Stimulated activated CD8-positive, alpha-beta memory T cell treated with anti-CD3 and anti-CD28 coated beads, Interleukin-15, amount 100 ng/mL, for 1 hour (primary cell): ENCODE measurements around the gene NEGR1.

Source experiments
- DNase-seq: peaks from one replicate; pipeline ENCODE4 v3.0.0-alpha.2; 2020; ENCODE audit warnings: low read depth

The NEGR1 gene

GRCh38 chr1:71778940-71779339 lies 503.4 kb downstream of the NEGR1 start:
- DNase-seq, result no peak

GRCh38 chr1:71777094-71777493 lies 505.2 kb downstream of the NEGR1 start:
- DNase-seq, result no peak

- no peak for DNase-seq
Observed at GRCh38 chr1:71774705-71775104, 507.6 kb downstream of the NEGR1 start.

GRCh38 chr1:71770121-71770520 lies 512.2 kb downstream of the NEGR1 start:
- DNase-seq, result no peak

GRCh38 chr1:71766748-71767147 lies 515.6 kb downstream of the NEGR1 start:
- DNase-seq, result no peak

GRCh38 chr1:71762514-71763255 lies 519.7 kb downstream of the NEGR1 start:
- DNase-seq, result no peak

- no peak for DNase-seq
Observed at GRCh38 chr1:71755441-71755840, 526.9 kb downstream of the NEGR1 start.

GRCh38 chr1:71753746-71754145 lies 528.6 kb downstream of the NEGR1 start:
- no peak for DNase-seq

GRCh38 chr1:71745326-71745725 lies 537.0 kb downstream of the NEGR1 start:
- no peak for DNase-seq

- no peak for DNase-seq
Observed at GRCh38 chr1:71743862-71744261, 538.5 kb downstream of the NEGR1 start.

GRCh38 chr1:71738910-71739309 lies 543.4 kb downstream of the NEGR1 start:
- no peak for DNase-seq

GRCh38 chr1:71738256-71738655 lies 544.1 kb downstream of the NEGR1 start:
- no peak for DNase-seq

- no peak for DNase-seq
Observed at GRCh38 chr1:71737768-71738167, 544.6 kb downstream of the NEGR1 start.

GRCh38 chr1:71733121-71733520 lies 549.2 kb downstream of the NEGR1 start:
- no peak for DNase-seq

- DNase-seq, result no peak
Observed at GRCh38 chr1:71721532-71721931, 560.8 kb downstream of the NEGR1 start.

- no peak for DNase-seq
Observed at GRCh38 chr1:71719330-71719729, 563.0 kb downstream of the NEGR1 start.

- no peak for DNase-seq
Observed at GRCh38 chr1:71717186-71717585, 565.2 kb downstream of the NEGR1 start.

GRCh38 chr1:71711456-71711855 lies 570.9 kb downstream of the NEGR1 start:
- DNase-seq, result no peak

GRCh38 chr1:71706029-71706671 lies 576.2 kb downstream of the NEGR1 start:
- DNase-seq, result no peak

- no peak for DNase-seq
Observed at GRCh38 chr1:71698186-71698585, 584.2 kb downstream of the NEGR1 start.

- DNase-seq, result no peak
Observed at GRCh38 chr1:71695821-71696220, 586.5 kb downstream of the NEGR1 start.

- no peak for DNase-seq
Observed at GRCh38 chr1:71695084-71695483, 587.3 kb downstream of the NEGR1 start.

GRCh38 chr1:71693581-71693980 lies 588.8 kb downstream of the NEGR1 start:
- no peak for DNase-seq

GRCh38 chr1:71689635-71690034 lies 592.7 kb downstream of the NEGR1 start:
- DNase-seq, result no peak
